ENCODE results near the gene CHST9.
"Not testable (repeated sequence)": the region's sequence is repeated elsewhere in the genome, so short reads cannot be mapped to it uniquely, and the experiment has no call there.

The CHST9 gene

DNA sequence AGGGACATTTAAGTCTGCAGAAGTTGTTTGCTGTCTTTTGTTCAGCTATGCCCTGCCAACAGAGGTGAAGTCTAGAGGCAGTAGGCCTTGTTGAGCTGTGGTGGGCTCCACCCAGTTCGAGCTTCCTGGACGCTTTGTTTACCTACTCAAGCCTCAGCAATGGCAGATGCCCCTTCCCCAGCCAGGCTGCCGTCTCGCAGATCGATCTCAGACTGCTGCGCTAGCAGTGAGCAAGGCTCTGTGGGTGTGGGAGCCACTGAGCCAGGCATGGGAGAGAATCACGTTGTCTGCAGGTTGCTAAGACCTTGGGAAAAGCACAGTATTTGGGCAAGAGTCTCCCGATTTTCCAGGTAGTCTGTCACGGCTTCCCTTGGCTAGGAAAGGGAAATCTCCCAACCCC, 91.8 kb downstream of the CHST9 start:
- DNase-seq (ENCODE audit: low read depth), result not testable (repeated sequence)

DNA sequence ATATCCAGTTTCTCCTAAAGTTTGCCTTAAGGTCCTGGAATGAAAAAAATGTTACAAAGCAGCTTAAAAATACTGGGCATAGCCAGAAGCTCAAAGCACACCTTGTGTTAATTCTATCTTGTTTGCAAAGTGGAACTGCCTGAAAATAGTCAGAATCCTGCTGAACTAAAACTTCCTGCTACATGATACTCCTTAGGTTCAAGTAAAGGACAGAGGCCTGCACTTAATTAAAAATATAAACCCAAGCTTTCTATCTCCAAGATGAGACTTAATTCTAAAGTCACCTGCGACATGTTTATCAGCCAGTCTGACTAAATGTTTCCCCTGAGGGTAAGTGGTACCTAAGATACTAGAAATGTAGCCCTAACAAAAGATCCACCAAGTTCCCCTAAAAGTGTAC, 103.4 kb downstream of the CHST9 start:
- no peak for DNase-seq (ENCODE audit: low read depth)

DNA sequence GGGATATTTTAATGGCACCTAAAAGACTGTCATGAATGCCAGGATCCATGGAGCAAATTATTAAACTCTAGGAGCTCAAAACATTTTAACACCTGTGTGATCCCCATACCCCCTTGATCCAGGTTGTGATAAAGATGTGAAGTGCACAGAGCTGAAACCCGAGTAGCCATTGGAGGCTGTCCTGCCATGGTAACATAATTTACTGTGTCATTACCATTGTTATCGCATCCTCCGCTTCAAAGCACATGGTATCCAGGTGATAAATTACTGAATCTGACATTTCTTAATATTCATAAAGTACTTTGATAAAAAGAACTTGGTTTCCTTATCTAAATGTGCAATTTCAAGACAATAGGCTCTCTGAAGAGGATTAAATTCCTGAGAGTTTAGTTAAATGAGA, 109.3 kb downstream of the CHST9 start:
- no peak for DNase-seq (ENCODE audit: low read depth)

DNA sequence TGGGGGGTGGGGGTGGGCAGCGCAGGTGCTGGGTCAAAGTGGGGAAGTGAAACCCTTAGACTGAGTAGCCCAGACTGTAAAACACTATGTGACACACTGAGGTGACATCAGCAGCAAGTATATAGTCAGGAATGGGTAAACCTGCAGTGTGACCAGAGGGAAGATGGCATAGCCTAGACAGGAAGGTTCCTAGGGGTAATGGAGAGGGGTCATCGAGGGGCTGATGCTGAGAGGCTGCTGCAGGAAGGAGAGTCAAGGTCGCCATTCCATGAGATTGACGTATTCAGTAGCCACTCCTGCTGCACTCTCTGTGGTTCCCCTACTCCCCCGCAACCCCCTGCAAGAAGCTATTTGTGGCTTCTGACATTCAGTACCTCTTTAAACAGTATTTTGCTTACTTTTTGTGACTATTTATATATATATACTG, 111.7 kb downstream of the CHST9 start:
- no peak for DNase-seq (ENCODE audit: low read depth)

DNA sequence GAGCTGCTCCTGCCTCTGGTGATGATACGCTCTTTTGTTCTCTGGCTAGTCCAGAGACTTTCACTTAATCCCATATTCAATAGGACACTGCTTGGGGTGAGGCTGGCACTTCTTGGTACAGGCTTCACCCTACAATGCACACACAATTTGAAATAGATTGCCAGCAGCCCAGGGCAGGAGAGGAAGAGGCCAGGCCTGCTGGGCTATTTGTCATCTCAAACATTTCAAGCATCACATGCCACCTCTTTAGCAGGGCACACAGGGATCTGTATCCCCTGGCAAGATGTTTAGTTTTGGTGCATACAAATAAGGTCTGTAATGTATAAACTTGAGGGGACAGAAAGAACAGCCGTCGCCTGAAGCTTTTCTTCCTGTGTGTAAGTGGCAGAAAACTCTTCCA, 120.4 kb downstream of the CHST9 start:
- DNase-seq (ENCODE audit: low read depth), result no peak

DNA sequence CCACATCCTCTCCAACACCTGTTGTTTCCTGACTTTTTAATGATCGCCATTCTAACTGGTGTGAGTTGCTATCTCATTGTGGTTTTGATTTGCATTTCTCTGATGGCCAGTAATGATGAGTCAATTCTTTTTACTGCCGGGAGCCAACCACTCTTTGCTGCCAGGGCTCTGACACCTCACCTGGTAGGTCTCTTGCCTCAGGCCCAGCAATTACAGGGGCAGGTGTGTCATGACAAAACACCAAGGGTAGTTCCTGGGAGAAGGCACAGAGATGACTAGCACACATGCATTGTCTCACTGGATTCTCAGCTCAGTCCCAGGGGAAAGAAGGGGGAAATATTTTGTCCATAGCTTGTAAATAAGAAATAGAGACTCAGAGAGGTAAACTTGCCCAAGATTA, 122.3 kb downstream of the CHST9 start:
- no peak for DNase-seq (ENCODE audit: low read depth)

DNA sequence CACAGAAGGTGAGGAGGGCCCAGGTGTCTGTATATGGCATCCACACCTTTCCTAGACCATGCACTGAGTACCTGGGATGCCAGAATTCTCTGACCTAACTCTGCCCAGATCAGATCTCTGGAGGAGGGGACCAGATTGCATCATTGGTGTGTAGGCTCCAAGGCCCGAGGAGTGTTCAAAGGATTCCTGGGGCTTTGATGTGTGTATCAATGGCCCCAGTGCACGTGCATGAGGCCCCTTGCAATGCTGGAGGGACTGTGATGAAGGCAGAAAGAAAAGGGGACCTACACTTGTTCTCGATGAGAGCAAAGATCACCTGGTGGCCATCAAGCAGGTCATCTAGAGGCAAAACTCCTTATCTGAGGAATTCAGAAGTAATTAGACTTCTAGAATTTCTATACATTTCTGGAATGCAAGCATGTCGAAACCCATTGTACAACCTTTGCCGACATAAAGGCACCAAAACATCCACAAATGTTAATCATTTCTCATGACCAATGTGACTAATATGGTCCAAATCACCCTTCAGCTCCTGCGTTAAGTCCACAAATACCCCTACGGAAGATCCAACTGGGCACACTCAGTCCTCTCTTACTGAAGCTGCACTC, 123.5 kb downstream of the CHST9 start:
- DNase-seq (ENCODE audit: low read depth), result no peak

DNA sequence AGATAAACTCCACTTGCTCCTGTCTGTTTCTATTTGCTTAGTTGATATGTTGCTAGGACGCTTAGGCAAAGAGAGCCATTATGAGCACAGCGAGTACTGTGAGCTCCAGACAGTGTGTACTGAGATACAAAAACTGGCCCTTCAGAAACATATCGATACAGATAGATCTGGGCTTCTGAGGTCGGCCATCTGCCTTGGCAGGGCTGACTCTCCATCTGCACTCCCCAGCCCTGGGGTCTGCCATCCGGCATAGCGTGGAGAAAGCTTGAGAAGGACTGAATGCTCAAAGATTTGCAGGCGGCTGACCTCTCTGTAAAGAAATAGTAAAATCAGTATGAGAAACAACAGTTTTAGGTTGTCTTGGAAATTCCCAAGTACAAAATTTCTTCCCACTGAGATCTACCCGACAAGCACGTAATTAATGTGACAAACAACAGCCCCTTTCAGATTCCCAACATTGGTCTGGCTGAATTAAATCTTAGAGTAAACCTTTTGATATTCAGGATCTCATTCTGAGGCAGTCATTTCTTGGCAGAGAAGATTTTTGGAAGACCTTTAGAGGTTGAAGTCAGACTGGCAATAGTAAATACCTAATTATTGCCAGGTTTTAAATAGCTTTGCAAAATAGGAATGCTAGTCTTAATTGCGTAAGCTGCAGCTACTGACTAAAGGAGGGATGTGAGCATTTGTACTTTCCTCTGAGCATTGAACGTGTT, 127.4 kb downstream of the CHST9 start:
- no peak for DNase-seq (ENCODE audit: low read depth)

DNA sequence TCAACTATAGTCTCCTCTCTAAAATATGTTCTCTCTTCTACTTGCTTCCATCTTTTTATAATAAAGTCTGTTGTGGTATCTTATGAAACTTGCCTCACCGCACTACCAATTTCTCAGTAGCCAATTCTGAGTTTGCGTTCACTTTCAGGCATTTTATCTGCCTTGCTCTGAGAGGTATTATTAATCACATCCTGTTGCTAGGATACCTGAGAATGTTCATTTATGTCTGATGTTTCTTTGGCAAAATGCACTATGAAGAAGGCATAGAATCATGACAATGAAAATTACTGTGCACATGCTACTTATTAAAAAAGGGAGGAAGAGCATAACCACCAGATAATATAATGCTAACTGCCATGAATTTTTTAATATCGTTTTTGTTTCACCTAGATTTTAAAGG, 130.2 kb downstream of the CHST9 start:
- no peak for DNase-seq (ENCODE audit: low read depth)

DNA sequence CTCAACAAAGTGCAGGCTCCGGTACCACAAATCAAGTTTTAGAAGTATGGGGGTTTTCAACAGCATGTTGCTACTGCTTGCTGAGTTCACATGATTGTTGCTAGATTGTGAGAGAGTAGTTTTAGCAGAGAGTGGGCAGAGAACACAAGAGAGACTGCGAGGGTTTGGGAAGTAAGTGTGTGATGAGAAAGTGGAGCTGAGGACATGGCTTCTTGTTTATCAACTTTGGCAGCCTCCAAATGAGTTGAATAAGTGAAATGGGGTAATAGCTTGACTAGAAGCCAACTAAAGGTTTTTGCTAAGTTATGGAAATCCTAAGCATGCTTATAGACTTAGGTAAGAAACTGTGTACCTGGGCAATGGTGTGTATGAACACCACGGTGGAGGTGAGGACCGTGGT, 135.1 kb downstream of the CHST9 start:
- DNase-seq (ENCODE audit: low read depth), result no peak

DNA sequence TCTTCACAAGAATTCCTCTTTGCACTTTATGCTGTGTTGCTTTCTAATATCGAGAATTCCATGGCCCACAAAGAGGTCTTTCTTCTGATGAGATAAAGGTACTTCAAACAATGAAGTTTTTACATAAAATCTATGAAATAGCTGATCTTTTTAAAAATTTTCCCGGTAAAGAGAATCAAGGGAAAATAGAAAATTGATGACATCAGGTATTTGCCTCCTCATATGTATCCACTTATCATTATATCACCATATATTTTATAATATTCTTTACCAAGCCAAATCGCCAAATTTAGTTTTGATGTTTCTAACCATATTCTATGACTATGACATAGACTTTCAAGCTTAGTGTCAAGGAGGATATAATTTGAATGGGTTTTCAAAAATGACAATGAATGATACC, 139.8 kb downstream of the CHST9 start:
- DNase-seq (ENCODE audit: low read depth), result no peak

DNA sequence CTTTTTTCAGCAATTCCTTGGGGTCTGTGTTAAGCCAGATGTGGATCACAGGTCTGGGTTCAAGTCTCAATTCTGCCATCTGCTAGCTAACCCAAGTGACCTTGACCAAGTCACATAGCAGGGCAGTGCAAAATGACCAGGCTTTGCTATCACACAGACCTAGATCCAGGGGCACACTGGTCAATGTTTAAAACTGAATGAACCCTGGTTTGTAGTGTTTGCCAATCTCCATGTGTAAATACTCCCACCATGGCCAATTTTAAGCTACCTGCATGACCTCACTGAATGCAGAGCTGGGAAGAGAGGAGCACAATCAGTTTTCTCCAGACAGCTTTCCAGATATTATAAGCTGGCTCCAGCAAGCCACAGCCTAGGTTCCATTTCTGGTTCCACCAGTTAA, 142.9 kb downstream of the CHST9 start:
- DNase-seq (ENCODE audit: low read depth), result no peak

DNA sequence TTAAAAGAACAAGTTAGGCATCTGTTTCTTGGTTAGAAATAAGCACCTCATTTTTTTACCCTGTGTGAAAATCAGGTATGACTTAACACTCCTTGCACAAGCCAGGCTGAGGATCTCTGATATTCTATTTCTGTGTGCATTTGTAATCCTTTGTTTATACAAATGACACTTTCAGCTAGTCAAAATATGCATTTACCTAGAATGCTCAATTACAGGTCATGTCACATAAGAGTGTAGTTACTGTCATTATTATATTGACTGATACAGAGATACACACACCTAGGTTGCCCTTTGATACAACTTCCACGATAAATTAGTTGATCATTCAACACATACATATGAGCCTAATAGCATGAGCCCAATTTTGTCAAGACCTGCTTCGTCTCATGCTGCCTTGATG, 144.3 kb downstream of the CHST9 start:
- DNase-seq (ENCODE audit: low read depth), result no peak

DNA sequence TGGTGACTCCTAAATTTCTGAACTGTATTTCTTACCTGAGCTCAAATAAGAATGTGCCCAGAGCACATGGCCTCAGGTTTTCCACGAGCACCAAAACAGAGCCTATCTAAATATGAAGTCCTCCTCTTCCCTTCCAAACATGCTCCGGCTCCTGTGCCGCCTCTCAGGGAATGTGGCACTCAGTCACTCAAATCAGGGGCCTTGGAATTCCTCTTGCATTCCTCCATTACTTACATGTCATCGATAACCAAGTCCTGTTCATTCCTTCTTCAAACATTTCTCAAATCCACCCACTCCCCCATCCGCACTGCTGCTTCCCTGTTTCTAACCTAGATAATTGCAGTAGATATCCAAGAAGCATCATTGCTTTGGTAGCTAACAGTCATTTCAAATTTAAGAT, 151.4 kb downstream of the CHST9 start:
- no peak for DNase-seq (ENCODE audit: low read depth)

DNA sequence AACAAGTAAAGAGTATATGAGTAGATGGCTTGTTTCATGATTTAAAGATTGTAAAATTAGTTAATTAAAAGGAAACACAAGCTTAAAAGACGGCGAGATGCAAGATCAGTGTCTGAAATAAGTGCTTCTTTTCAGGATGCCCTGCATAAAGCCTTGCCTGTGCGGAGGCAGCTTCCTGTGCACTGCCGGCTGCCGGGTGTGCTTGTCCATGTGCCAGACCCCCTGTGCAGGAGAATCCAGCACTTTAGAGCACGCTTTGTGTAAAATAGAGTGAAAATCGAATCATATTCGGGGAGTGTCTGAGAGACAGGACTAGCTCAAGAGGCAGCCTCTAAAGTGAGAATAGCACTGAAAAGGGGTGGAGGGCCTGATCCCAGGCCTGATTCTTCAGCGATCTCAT, 154.7 kb downstream of the CHST9 start:
- no peak for DNase-seq (ENCODE audit: low read depth)

DNA sequence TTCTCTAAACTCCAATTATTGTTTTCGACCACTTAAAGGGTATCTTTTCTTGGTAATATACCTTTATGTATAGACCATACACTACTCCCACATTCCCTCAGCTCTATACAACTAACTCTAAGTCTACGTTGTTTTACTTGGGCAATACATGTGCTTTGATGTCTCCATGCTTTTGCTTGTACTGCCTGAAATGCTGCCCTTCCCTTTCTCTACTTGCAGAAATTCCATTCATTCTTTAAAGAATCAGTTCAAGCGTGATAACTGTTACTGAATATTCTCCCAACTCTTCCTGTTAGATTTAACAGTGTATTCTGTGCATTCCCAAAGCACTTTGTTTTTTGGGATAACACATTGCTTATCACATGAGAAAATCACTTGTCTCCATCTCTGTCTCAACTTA, 162.6 kb downstream of the CHST9 start:
- DNase-seq (ENCODE audit: low read depth), result no peak

DNA sequence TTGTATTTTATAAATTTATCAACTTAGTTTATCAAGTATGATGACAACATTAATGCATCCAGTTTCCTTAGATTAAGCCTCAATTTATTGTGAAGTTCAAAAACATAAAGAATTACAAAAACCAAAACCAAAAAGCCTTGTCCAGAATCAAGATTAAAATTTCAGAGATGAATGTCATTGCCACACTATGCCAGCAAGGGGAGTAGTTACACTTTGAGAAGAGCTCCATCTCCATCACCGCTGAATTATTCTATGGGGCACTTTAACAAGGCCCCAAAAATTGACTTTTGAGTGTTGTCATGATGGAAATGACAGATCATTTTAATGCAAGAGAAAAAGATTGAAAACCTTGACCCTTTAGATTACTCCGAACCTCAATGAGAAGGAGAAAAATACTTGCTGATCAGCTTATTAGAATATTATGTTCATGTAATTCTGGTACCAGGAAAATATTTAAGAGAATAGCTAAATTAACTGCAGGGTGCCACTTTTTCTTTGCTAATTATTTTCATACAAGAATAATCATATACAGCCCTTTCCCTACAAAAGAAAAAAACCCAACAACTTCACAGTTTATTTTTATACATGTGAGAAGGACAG, 167.1 kb downstream of the CHST9 start:
- no peak for DNase-seq (ENCODE audit: low read depth)

DNA sequence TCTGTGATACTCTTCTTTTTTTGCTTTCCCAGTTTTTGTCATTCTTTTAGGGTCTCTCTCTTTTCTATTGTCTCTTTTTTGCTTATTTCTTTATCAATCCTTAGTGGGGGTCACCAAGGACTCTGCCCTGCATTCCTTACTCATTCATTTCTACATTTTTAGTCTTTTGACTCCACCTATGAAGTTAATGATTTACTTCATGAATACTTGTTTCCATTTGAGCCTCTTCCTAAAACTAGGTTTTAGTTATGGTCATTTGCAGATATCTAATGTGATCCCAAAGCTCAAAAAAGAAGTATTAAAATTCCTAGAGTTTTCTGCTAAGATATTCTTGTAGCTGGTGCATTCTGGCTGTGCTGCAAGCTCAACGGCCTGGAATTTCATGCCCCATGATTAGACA, 170.3 kb downstream of the CHST9 start:
- DNase-seq (ENCODE audit: low read depth), result no peak

DNA sequence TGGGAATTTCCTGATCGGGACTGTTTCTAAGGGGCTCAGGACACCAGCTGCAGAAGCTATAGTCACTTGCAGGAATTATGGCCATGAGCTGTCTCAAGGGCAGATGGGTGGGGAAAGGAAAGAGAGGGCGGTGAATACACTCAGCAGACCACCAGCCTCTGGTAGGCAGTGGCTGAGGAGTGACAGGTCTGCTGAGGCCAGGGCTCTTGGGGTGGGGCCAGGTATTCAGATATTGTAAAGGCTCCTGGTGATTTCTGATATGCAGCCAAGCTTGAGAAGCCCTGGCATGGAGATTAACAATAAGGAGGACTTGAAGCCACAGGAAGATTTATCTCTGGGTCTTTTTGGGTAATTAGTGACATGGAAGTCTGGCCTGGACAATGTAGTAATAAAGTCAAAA, 174.3 kb downstream of the CHST9 start:
- DNase-seq (ENCODE audit: low read depth), result no peak

DNA sequence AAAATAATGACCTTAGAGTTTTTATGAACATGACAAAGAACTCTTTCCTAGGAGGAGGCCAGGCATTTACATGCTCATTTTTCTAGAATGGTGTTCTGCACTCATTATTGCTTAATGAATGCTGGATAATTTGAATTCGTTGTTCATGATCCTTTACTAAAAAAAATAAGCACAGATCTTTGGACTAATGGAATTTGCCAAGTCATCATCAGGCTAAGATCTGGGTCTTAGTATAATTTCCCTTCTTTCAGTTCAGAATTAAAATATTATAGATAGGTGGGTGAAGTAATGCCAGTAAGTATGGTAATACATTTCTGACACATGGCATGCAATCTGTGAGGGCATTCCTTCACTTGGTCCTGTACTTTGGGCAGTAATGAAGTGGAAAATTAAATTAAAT, 175.8 kb downstream of the CHST9 start:
- DNase-seq (ENCODE audit: low read depth), result no peak

DNA sequence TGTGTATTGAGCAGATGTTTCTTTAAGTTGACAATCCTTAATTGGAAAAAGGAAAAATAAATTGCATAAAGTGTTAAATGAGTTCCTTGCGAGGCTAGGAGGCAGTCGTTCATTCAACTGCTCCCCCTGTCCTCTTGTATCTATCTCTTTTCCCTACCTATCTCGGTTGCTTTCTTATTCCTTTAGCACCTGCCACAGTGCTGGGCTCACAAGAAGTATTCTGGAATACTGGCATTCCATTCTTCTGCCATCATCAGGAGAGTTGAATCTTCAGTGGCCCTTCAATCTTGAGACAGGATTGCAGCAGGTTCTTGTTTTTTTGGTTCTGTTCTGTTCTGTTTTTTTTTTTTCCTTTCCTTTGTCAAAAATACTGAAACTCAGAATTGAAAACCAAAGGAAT, 176.5 kb downstream of the CHST9 start:
- no peak for DNase-seq (ENCODE audit: low read depth)

DNA sequence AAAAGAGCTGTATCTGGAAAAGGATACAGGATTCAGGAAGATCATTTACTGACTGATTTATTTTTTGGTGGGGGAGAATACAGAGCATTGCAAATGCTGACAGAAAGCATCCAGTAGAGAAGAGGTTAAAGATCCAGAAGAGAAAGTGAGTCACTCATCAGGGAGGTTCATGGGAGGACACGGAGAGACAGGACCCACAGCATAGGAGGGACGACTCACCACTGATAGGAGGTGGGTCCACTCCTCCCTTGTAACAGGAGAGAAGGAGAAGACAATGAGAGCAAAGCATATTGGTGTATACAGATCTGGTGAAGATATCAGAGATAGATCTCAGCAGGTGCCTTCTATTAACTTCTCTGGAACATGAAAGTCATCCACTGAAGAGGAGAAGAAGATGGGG, 177.2 kb downstream of the CHST9 start:
- no peak for DNase-seq (ENCODE audit: low read depth)

DNA sequence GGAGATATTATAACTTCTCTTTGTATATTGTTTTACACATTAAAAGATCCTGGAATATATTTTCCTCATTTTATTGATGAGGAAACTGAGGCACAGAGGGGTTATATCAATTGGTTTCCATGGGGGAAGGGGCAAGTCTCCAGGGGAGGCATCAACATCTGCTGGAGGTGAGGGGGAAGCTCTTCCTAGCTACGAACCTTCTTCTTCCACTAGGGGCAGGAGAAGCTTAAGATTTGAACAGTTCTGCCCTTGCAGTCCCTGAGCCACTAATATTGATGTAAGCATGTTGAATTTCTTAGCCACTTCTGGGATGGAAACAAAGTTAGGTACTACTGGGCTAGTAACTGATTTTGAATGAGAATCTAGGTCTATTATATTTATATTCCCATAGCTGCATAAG, 179.5 kb downstream of the CHST9 start:
- no peak for DNase-seq (ENCODE audit: low read depth)
